Endothelial cell of umbilical vein (primary cell): ENCODE data around the gene POMP. TPM values are rescaled to one million over a fixed set of nuclear protein-coding genes. Genes with fewer than 3 reads are reported as not detected.

Experiments
- BruUV-seq: library from RNA; stranded (reverse); fragments of 400-500 nt; replicated peaks from 2 replicates; lab custom pipeline; 2021; lab: Mats Ljungman, UMichigan
- CTCF ChIA-PET: fragments of 300-600, 350-600 bp; sonication (Branson Sonifier 250); formaldehyde crosslinking; loops from one replicate; lab custom pipeline; 2021; ENCODE audit warnings: antibody characterized with exemption, inconsistent platforms; lab: Charles Lee
- POLR2A ChIA-PET: fragments of 300-600, 350-600 bp; sonication (Branson Sonifier 250); formaldehyde crosslinking; loops from one replicate; lab custom pipeline; 2021; ENCODE audit warnings: antibody characterized with exemption, inconsistent platforms; lab: Charles Lee
- DNase-seq: peaks from one replicate; pipeline ENCODE4 v3.0.0-alpha.2; 2011; ENCODE audit warnings: low read depth, low spot score
- FAIRE-seq: peaks from 2 replicates; lab custom pipeline; 2011; peaks lifted over from hg19 to GRCh38; lab: Jason Lieb, UNC
- H2AFZ ChIP-seq: 2 replicates; pipeline ENCODE4 v1.6.0; 2012; ENCODE audit warnings: low read depth, low read length, control low read depth, inconsistent platforms
- H3K27ac ChIP-seq: 2 replicates; pipeline ENCODE4 v1.5.1; 2011; ENCODE audit warnings: low read depth, mild to moderate bottlenecking, control low read depth, low read length, moderate library complexity; ENCODE audit not compliant: insufficient read depth
- H3K27me3 ChIP-seq, 2 experiments: 2 replicates each; pipeline versions ENCODE4 v1.6.0 to v1.6.1; 2011; ENCODE audit warnings: low read length in 2 of 2, mixed read lengths in 1 of 2; ENCODE audit not compliant: control insufficient read depth in 2 of 2, insufficient read depth in 2 of 2
- H3K36me3 ChIP-seq, 2 experiments: 2 replicates in 1 of 2; 3 replicates in 1 of 2; pipeline ENCODE4 v1.5.1; 2011; ENCODE audit warnings: low read length in 2 of 2, mild to moderate bottlenecking in 1 of 2, moderate library complexity in 1 of 2; ENCODE audit not compliant: control insufficient read depth in 2 of 2, insufficient read depth in 2 of 2; ENCODE audit errors: extremely low read depth in 1 of 2
- H3K4me1 ChIP-seq: 3 replicates; pipeline ENCODE4 v1.5.1; 2011; ENCODE audit warnings: mild to moderate bottlenecking, low read length; ENCODE audit not compliant: control insufficient read depth, insufficient read depth; ENCODE audit errors: extremely low read depth
- H3K4me2 ChIP-seq: 2 replicates; pipeline ENCODE4 v1.6.1; 2011; ENCODE audit warnings: low read length, control low read depth, mixed read lengths; ENCODE audit not compliant: insufficient read depth
- H3K4me3 ChIP-seq, 3 experiments: fragments of 200-600 bp in 1 of 3; sonication (generic), shearing (Covaris generic) in 1 of 3; replicated peaks in 1 of 3; 2 replicates each; pipeline ENCODE4 v1.5.1; 2011 to 2016; ENCODE audit warnings: control low read depth in 3 of 3, low read length in 3 of 3, mild to moderate bottlenecking in 2 of 3, inconsistent platforms in 1 of 3, low read depth in 1 of 3, moderate library complexity in 1 of 3; ENCODE audit not compliant: insufficient read depth in 1 of 3
- H3K79me2 ChIP-seq: 2 replicates; pipeline ENCODE4 v1.6.0; 2012; ENCODE audit warnings: low read length, inconsistent platforms; ENCODE audit not compliant: control insufficient read depth, insufficient read depth
- H3K9ac ChIP-seq: replicated peaks from 2 replicates; pipeline ENCODE3; 2011; ENCODE audit warnings: low read length, control low read depth; ENCODE audit not compliant: insufficient read depth; ENCODE audit errors: extremely low read depth
- H3K9me1 ChIP-seq: replicated peaks from 3 replicates; pipeline ENCODE4 v1.6.0; 2011; ENCODE audit warnings: mild to moderate bottlenecking, low read length; ENCODE audit not compliant: control insufficient read depth, insufficient read depth; ENCODE audit errors: extremely low read depth
- H3K9me3 ChIP-seq: replicated peaks from 2 replicates; pipeline ENCODE4 v1.5.1; 2012; ENCODE audit warnings: low read length, inconsistent platforms; ENCODE audit not compliant: control insufficient read depth, insufficient read depth
- H4K20me1 ChIP-seq: replicated peaks from 2 replicates; pipeline ENCODE3; 2011; ENCODE audit warnings: mild to moderate bottlenecking, low read length; ENCODE audit not compliant: control insufficient read depth, insufficient read depth; ENCODE audit errors: extremely low read depth
- EZH2 ChIP-seq: IDR thresholded peaks from 2 replicates; pipeline ENCODE4 v1.6.1; 2012; ENCODE audit warnings: borderline replicate concordance, low read depth, mild to moderate bottlenecking, moderate library complexity, low read length, inconsistent platforms; ENCODE audit not compliant: severe bottlenecking
- FOS ChIP-seq: IDR thresholded peaks from 2 replicates; pipeline ENCODE4 v1.6.1; 2011; ENCODE audit warnings: mild to moderate bottlenecking, low read length, moderate library complexity, borderline replicate concordance; ENCODE audit not compliant: insufficient read depth
- GATA2 ChIP-seq: IDR thresholded peaks from 2 replicates; pipeline ENCODE4 v1.7.0; 2011; ENCODE audit warnings: low read depth, mild to moderate bottlenecking, moderate library complexity, mixed read lengths, low read length; ENCODE audit not compliant: insufficient read length, insufficient read depth
- JUN ChIP-seq: IDR thresholded peaks from 2 replicates; pipeline ENCODE4 v1.6.1; 2011; ENCODE audit warnings: borderline replicate concordance, low read depth; ENCODE audit not compliant: insufficient read length, insufficient read depth
- MYC ChIP-seq: IDR thresholded peaks from one replicate; pipeline ENCODE4 v1.6.1; 2011; ENCODE audit warnings: mild to moderate bottlenecking, low read depth, low read length
- POLR2A ChIP-seq: IDR thresholded peaks from 2 replicates; pipeline ENCODE4 v1.6.1; 2012; ENCODE audit warnings: low read depth, mild to moderate bottlenecking, control low read depth, low read length
- POLR2AphosphoS5 ChIP-seq: IDR thresholded peaks from 2 replicates; pipeline ENCODE4 v1.6.1; 2012; ENCODE audit warnings: low read depth, mild to moderate bottlenecking, control low read depth, low read length, moderate library complexity; ENCODE audit not compliant: insufficient read depth
- dilution Hi-C: fragments of 300-500 bp; cut with MboI; formaldehyde crosslinking; loops from one replicate; pipeline ENCODE4 v1.15.0; 2019; ENCODE audit warnings: low sequenced_read_pairs; ENCODE audit not compliant: extremely low pct_ligation_motif_present
- intact Hi-C: fragments of 100-400 bp; cut with micrococcal nuclease; formaldehyde crosslinking; loops from one replicate; pipeline ENCODE4 v1.10.0; 2022
- polyA plus RNA-seq, 4 experiments: library from polyadenylated mRNA; depleted of rRNA in 3 of 4; stranded (reverse) in 3 of 4; unstranded in 1 of 4; fragments of >200 nt; gene quantifications; 2 replicates each; pipeline versions ENCODE4 v1.2.1 to v1.2.3, GENCODE V29; 2011 to 2012; ENCODE audit warnings: missing spikeins in 1 of 4
- total RNA-seq: library from RNA; stranded (reverse); gene quantifications from 2 replicates; pipeline ENCODE4 v1.2.3, GENCODE V29; 2021
- TF ChIP-seq, protein P1 (sequence below): IDR thresholded peaks from 2 replicates; pipeline ENCODE4 v1.6.1; 2011; ENCODE audit not compliant: insufficient read depth, insufficient read length
- TF ChIP-seq, protein P2 (sequence below), 2 donors: IDR thresholded peaks; 1 replicate in 1 of 2; 2 replicates in 1 of 2; pipeline ENCODE4 v1.5.1; 2011; ENCODE audit warnings: low read length in 2 of 2, mild to moderate bottlenecking in 2 of 2, moderate library complexity in 2 of 2, control low read depth in 1 of 2, inconsistent platforms in 1 of 2, low read depth in 1 of 2; ENCODE audit not compliant: insufficient read depth in 1 of 2; ENCODE audit errors: extremely low read depth in 1 of 2

Gene POMP
- total and polyA plus RNA-seq, 2 donors (not counting 3 experiments of a cell fraction or from before 2014, with no cell fraction given) = 27.0 to 88.9 TPM

DNA sequence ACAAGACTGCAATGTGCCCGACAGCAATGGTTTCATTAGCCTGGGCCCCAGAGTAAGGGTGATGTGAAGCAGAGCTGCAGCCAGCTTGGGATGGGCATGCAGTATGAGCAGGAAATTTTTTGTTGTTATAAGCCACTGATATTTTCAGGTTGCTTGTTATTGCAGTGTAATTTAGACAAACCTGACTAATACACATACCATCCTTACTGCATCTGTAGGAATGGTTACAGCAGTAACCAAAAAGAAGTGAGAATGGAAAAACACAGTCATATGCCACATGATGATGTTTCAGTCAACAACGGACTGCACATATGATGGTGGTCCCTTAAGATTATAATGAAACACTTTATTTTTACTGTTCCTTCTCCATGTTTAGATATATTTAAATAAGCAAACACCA lies 8.6 kb upstream of the POMP start:
- CTCF ChIA-PET = no interaction called here
- Histone ChIP-seq H2AFZ (no peak overlapping the region), H3K79me2 (no peaks in the 10 kb centered on the region), H3K4me2 (no peak overlapping the region), H3K9me1 (no peaks in the 10 kb centered on the region), H3K4me1 (no peaks in the 10 kb centered on the region), H3K27me3 (no peaks in the 10 kb centered on the region), H3K9ac (no peak overlapping the region), H3K36me3 (no peaks in the 10 kb centered on the region), H4K20me1 (no peaks in the 10 kb centered on the region), H3K9me3 (no peaks in the 10 kb centered on the region), H3K4me3 (no peak overlapping the region), H3K27ac (no peak overlapping the region)
- no peak for DNase-seq
- no peak for TF ChIP-seq GATA2
- TF ChIP-seq JUN = no peak
- TF ChIP-seq, protein P1, sequence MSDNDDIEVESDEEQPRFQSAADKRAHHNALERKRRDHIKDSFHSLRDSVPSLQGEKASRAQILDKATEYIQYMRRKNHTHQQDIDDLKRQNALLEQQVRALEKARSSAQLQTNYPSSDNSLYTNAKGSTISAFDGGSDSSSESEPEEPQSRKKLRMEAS = no peak
- TF ChIP-seq EZH2 = no peak
- no peak for TF ChIP-seq POLR2A
- TF ChIP-seq, protein P2, sequence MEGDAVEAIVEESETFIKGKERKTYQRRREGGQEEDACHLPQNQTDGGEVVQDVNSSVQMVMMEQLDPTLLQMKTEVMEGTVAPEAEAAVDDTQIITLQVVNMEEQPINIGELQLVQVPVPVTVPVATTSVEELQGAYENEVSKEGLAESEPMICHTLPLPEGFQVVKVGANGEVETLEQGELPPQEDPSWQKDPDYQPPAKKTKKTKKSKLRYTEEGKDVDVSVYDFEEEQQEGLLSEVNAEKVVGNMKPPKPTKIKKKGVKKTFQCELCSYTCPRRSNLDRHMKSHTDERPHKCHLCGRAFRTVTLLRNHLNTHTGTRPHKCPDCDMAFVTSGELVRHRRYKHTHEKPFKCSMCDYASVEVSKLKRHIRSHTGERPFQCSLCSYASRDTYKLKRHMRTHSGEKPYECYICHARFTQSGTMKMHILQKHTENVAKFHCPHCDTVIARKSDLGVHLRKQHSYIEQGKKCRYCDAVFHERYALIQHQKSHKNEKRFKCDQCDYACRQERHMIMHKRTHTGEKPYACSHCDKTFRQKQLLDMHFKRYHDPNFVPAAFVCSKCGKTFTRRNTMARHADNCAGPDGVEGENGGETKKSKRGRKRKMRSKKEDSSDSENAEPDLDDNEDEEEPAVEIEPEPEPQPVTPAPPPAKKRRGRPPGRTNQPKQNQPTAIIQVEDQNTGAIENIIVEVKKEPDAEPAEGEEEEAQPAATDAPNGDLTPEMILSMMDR (IDR thresholded peaks at IDR 0.05; ENCODE audit: extremely low read depth in 1 of 2, insufficient read depth in 1 of 2, low read depth in 1 of 2, low read length in 2 of 2) = no peak
- no peak for TF ChIP-seq MYC
- no peak for TF ChIP-seq POLR2AphosphoS5
- no peak for TF ChIP-seq FOS
- intact Hi-C loops (no loop called here), dilution Hi-C loops (no loop called here)
- no TSS peak for BruUV-seq
- FAIRE-seq = no peak
- POLR2A ChIA-PET = no interaction called here
